ENCODE data around the gene FAAH. TPM values are rescaled to one million over a fixed set of nuclear protein-coding genes. Genes with fewer than 3 reads are reported as not detected.

FAAH gene
- polyA plus RNA-seq, 3 donors = 11.5 to 47.1 (median 11.5) TPM

DNA sequence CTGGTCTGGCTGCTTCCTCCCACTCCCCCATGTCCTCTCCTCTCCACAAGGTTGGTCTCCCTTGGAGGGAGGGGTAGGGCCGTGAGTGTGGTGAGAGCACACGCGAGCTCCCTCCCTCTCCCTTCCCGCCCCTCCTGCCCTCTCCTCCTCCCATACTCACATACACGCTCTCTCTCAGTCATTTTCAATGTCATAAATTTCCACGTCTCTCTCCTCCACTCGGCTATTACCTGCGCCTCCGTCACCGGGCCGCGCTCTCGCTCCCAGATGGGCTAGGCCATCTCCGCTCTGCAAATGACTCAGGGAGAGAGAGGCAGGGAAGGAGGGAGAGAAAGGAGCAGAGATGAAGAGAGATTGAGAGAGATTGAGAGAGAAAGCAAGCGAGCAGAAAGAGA is 58.8 kb downstream of the FAAH start:
- Mint-ChIP-seq H3K27me3 (ENCODE audit: low read depth in 3 of 3) (peaks cover 43 to 66% (median 46%) of the 10 kb centered on the region in 3 donors), H3K27ac (no peak overlapping the region)
- TF ChIP-seq, protein P1, sequence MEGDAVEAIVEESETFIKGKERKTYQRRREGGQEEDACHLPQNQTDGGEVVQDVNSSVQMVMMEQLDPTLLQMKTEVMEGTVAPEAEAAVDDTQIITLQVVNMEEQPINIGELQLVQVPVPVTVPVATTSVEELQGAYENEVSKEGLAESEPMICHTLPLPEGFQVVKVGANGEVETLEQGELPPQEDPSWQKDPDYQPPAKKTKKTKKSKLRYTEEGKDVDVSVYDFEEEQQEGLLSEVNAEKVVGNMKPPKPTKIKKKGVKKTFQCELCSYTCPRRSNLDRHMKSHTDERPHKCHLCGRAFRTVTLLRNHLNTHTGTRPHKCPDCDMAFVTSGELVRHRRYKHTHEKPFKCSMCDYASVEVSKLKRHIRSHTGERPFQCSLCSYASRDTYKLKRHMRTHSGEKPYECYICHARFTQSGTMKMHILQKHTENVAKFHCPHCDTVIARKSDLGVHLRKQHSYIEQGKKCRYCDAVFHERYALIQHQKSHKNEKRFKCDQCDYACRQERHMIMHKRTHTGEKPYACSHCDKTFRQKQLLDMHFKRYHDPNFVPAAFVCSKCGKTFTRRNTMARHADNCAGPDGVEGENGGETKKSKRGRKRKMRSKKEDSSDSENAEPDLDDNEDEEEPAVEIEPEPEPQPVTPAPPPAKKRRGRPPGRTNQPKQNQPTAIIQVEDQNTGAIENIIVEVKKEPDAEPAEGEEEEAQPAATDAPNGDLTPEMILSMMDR (IDR thresholded peaks at IDR 0.05) = no peak

DNA sequence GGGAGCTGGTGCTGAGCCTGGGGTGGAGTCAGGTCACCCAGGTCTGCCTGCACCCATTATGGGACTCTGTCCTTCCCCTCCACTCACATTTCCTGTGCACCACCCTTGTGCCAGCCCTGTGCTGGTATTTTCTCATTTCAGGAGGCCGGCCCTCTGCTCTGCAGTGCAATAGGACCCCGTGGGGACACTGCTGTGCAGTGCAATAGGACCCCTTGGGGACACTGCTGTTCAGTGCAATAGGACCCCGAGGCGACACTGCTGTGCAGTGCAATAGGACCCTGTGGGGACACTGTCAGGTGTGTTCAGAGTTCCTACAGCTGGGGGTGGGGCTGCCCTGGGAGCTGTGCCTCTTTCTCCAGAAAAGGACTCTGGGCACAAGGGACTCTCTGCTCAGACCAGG is 59.3 kb downstream of the FAAH start:
- Histone ChIP-seq H3K4me1 (ENCODE audit: control insufficient read depth in 1 of 2, insufficient read depth in 2 of 2, low read length in 2 of 2) (peaks cover 3% of the 10 kb centered on the region in 2 donors), H3K9me3 (replicated peaks in 1 of 2; ENCODE audit: control insufficient read depth in 1 of 2, insufficient read depth in 1 of 2, low read length in 2 of 2) (peaks cover 0 to 7% of the 10 kb centered on the region in 2 donors), H3K36me3 (replicated peaks in 1 of 2; ENCODE audit: control insufficient read depth in 1 of 2, insufficient read depth in 2 of 2, low read length in 2 of 2) (no peaks in the 10 kb centered on the region), H3K9ac (ENCODE audit: insufficient read depth, low read length, poor library complexity, severe bottlenecking) (no peak overlapping the region), H3K4me3 (replicated peaks in 1 of 3; ENCODE audit: low read depth in 2 of 3, low read length in 3 of 3) (no peak overlapping the region), H3K79me2 (ENCODE audit: insufficient read depth, low read length) (no peaks in the 10 kb centered on the region), H3K4me2 (replicated peaks; ENCODE audit: extremely low read depth, low read length, poor library complexity, severe bottlenecking) (no peak overlapping the region), H2AFZ (ENCODE audit: insufficient read depth, low read depth, low read length, poor library complexity, severe bottlenecking) (no peak overlapping the region), H3K27me3 (ENCODE audit: control insufficient read depth in 2 of 2, insufficient read depth in 2 of 2, low read length in 2 of 2) (peaks cover 22 to 56% of the 10 kb centered on the region in 2 donors), H3K27ac (ENCODE audit: low read depth in 1 of 2, low read length in 2 of 2) (no peak overlapping the region), H4K20me1 (ENCODE audit: insufficient read depth, low read length) (no peaks in the 10 kb centered on the region)
- Mint-ChIP-seq H3K4me3 (no peak overlapping the region), H3K27ac (no peak overlapping the region), H3K27me3 (ENCODE audit: low read depth in 3 of 3) (peaks cover 39 to 66% (median 42%) of the 10 kb centered on the region in 3 donors), H3K36me3 (peaks cover 0 to 4% of the 10 kb centered on the region in 2 donors), H3K4me1 (peaks cover 4% of the 10 kb centered on the region), H3K9me3 (peaks cover 0 to 3% (median 0%) of the 10 kb centered on the region in 7 donors)
- intact Hi-C loops (cut with micrococcal nuclease) = no loop called here
- no peak for DNase-seq
- TF ChIP-seq, protein P1 (IDR thresholded peaks at IDR 0.05) = no peak
- 67% methylated on average over 4 of the region's 4 CpGs for WGBS (ENCODE audit: insufficient coverage)

More for the DNA sequence above, 58.8 kb downstream of the FAAH start:
- H3K36me3 ChIP-seq (replicated peaks in 1 of 2; ENCODE audit: control insufficient read depth in 1 of 2, insufficient read depth in 2 of 2, low read length in 2 of 2) = no peaks in the 10 kb centered on the region
- peaks cover 23 to 57% of the 10 kb centered on the region in 2 donors for H3K27me3 ChIP-seq (ENCODE audit: control insufficient read depth in 2 of 2, insufficient read depth in 2 of 2, low read length in 2 of 2)
- no peak overlapping the region for H2AFZ ChIP-seq (ENCODE audit: insufficient read depth, low read depth, low read length, poor library complexity, severe bottlenecking)
- no peaks in the 10 kb centered on the region for H4K20me1 ChIP-seq (ENCODE audit: insufficient read depth, low read length)
- no peak overlapping the region for H3K4me2 ChIP-seq (replicated peaks; ENCODE audit: extremely low read depth, low read length, poor library complexity, severe bottlenecking)
- intact Hi-C loops (cut with micrococcal nuclease) = no loop called here
- H3K9ac ChIP-seq (ENCODE audit: insufficient read depth, low read length, poor library complexity, severe bottlenecking) = no peak overlapping the region
- peaks cover 0 to 9% of the 10 kb centered on the region in 2 donors for H3K9me3 ChIP-seq (replicated peaks in 1 of 2; ENCODE audit: control insufficient read depth in 1 of 2, insufficient read depth in 1 of 2, low read length in 2 of 2)
- peaks cover 7% of the 10 kb centered on the region for H3K4me1 Mint-ChIP-seq
- peaks cover 6 to 8% of the 10 kb centered on the region in 2 donors for H3K4me1 ChIP-seq (ENCODE audit: control insufficient read depth in 1 of 2, insufficient read depth in 2 of 2, low read length in 2 of 2)
- no peak overlapping the region for H3K4me3 ChIP-seq (replicated peaks in 1 of 3; ENCODE audit: low read depth in 2 of 3, low read length in 3 of 3)
- H3K79me2 ChIP-seq (ENCODE audit: insufficient read depth, low read length) = no peaks in the 10 kb centered on the region
- H3K36me3 Mint-ChIP-seq = peaks cover 0 to 4% of the 10 kb centered on the region in 2 donors
- peak overlapping the region in 1 of 2 donors; percentile 43 for H3K4me3 Mint-ChIP-seq
- H3K27ac ChIP-seq (ENCODE audit: low read depth in 1 of 2, low read length in 2 of 2) = no peak overlapping the region
- 100% methylated on average over 1 of the region's 15 CpGs for WGBS (ENCODE audit: insufficient coverage)
- H3K9me3 Mint-ChIP-seq = peaks cover 0 to 4% (median under 1%) of the 10 kb centered on the region in 7 donors
- DNase-seq = no peak

Data from CD14-positive monocyte (primary cell).